ENCODE results near the gene OGFOD2.

- TF ChIP-seq EZH2phosphoT487 (IDR thresholded peaks at IDR 0.05; ENCODE audit: low read length) (no peak), CTCF (IDR thresholded peaks at IDR 0.05; ENCODE audit: low read length) (no peak)
Measured at GRCh38 chr12:122929812-122930211, 45.2 kb upstream of the OGFOD2 start.

All from MM.1S (cell line).